SH-SY5Y (cell line): ENCODE results near the gene ADK.

Experiments used
- GATA2 ChIP-seq: IDR thresholded peaks from 2 replicates; pipeline ENCODE4 v1.6.1; 2011; ENCODE audit warnings: mild to moderate bottlenecking, low read depth, low read length
- GATA3 ChIP-seq: IDR thresholded peaks from 2 replicates; pipeline ENCODE4 v1.6.1; 2011; ENCODE audit warnings: low read depth, mild to moderate bottlenecking, low read length, moderate library complexity

The ADK gene

GRCh38 chr10:74598891-74599566 is 448.0 kb downstream of the ADK start:
- TF ChIP-seq GATA2 (no peak), GATA3 (no peak)

- TF ChIP-seq GATA2 (no peak), GATA3 (no peak)
Measured at GRCh38 chr10:74599672-74600071, 448.7 kb downstream of the ADK start.

DNA sequence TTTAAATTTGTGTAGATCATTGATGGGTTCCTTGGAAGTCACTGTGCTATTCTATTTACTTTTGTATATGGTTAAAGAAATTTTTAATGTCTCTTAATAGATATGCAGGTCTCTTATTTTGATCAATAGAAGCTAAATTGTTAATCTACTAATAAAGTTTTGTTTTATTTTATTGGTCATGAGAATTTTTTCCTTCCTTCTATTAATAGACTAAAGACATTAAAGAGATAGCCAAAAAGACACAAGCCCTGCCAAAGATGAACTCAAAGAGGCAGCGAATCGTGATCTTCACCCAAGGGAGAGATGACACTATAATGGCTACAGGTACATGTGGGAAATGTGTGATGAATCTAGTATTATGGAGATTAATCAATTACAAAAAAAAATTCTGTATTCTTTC is 449.1 kb downstream of the ADK start:
- TF ChIP-seq GATA3, result no peak
- no peak for TF ChIP-seq GATA2

DNA sequence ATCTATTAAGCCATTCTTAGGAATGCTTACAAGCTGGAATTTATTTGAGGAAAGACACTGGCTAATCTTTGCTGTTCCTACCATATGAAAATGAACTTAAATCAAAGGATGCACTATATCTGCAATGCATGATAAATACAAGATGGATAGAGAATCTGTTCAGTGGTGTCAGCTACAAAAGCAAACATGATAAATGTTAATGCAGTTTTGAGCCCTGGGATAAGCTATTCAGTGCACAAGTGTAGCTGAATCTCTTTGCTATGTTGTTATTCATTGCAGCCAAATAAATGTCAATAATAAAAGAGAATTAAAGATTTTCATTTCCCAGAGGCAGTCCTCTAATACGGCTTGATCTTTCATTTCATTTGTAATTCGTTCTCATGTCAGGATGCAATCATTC is 451.6 kb downstream of the ADK start:
- TF ChIP-seq GATA3 (no peak), GATA2 (no peak)

DNA sequence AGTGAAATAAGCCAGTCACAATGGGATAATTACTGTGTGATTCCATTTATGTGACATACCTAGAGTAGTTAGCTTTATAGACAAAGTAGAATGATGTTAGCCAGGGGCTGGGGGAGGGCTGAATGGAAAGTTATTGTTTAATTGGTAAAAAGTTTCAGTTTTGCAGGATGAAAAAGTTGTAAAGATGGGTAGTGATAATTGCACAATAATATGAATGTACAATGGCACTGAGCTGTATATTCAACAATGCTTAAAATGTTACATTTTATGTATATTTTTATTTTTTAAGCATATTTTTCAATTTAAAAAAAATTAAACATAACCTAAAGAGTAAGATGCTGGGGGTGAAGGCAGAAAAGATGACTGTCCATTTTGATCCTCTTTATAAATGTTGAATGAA is 459.3 kb downstream of the ADK start:
- TF ChIP-seq GATA3, result no peak
- TF ChIP-seq GATA2, result no peak

- TF ChIP-seq GATA3, result no peak
- no peak for TF ChIP-seq GATA2
Measured at GRCh38 chr10:74612195-74612594, 461.2 kb downstream of the ADK start.

DNA sequence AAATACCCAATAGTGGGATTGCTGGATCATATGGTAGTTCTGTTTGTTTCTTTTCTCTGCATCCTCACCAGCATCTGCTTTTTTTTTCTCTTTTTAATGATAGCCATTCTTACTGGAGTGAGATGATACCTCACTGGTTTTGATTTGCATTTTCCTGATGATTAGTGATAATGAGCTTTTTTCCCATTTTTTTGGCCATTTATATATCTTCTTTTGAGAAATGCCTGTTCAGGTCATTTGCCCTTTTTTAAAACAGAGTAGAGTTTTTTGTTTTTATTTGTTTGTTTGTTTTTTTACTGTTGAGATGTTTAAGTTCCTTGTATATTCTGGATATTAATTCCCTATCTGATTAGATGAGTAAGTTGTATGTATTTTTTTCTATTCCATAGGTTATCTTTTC is 469.6 kb downstream of the ADK start:
- TF ChIP-seq GATA2, result no peak
- no peak for TF ChIP-seq GATA3

GRCh38 chr10:74623786-74624185 is 472.8 kb downstream of the ADK start:
- TF ChIP-seq GATA3, result no peak
- TF ChIP-seq GATA2, result no peak

DNA sequence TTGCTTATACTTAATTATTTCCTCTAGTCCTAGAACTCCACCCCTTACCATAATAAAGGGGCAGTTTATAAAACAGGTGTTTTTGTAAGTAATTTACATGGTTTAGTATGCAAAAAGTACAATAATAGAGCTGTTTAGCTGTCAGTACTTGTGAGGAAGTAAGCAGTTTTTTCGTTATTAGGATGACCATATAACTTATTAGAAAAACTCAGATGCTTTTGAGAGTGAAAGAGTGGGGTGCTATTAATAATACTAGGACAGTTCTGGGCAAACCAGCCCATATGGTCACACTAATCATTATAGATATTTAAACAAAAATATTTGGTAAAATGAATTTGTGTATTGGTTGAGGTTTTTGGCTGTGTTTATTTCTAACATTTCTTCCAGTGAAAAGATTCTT is 473.5 kb downstream of the ADK start:
- TF ChIP-seq GATA2 (no peak), GATA3 (no peak)

DNA sequence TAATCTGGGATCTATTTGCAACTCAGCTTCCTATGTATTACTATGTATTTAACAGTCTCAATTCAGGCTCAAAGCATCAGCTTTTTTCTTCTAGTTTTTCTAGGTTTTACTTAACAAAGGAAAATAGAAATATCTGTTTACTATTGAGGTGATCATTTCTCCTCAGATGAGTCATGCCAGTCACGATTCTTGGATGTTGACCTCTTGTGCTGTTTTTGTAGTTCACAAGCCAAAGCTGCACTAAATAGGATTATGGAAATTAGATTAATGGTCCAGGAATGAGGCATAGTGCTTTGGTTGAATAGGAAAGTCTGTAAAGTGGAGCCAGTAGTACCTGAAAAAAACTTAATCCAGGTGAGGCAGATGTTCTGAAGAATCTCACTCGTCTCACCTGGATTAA is 477.1 kb downstream of the ADK start:
- TF ChIP-seq GATA2 (no peak), GATA3 (no peak)

- no peak for TF ChIP-seq GATA3
- no peak for TF ChIP-seq GATA2
Measured at GRCh38 chr10:74634995-74635536, 484.0 kb downstream of the ADK start.

- TF ChIP-seq GATA3 (no peak), GATA2 (no peak)
Measured at GRCh38 chr10:74635655-74636054, 484.6 kb downstream of the ADK start.

- TF ChIP-seq GATA3, result no peak
- no peak for TF ChIP-seq GATA2
Measured at GRCh38 chr10:74637685-74638084, 486.7 kb downstream of the ADK start.

DNA sequence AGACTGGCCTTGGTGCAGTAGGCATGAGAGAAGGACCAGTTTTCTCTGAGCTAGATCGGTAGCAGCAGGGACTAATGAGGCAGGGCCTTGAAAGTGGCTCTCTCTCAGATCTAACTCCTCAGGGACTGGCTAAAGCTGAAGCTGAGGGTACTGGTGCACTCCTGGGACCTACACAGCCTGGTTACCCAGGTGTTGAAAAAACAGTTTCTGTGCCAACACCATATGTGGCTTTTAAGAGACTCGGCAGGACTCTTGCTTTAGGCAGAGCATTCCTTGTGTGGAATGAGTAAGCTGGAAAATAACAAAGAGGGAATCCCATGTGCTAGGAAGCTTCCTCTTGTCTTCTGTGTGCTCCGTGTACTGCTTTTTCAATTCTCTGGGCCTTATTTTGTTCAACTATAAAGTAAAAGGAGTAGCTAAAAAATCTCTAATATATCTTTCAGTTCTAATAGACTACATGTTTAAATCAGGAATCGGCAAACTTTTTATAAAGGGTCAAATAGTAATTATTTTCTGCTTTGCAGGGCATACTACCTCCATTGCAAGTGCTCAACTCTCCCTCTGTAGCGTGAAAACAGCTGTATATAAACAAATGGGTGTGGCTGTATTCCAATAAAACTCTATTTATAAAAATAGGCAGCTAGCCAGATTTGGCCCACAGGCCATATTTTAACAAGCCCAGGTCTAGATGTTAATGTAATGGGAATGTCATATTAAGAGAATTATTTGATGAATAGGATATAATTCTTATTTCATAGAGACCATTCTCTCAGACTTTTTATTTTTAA is 489.3 kb downstream of the ADK start:
- TF ChIP-seq GATA3 (no peak), GATA2 (no peak)

GRCh38 chr10:74641659-74642058 is 490.6 kb downstream of the ADK start:
- TF ChIP-seq GATA3 (no peak), GATA2 (no peak)
